HG03159 (cell line): ENCODE measurements around the gene ABT1.
"Not testable (repeated sequence)": the region's sequence is repeated elsewhere in the genome, so short reads cannot be mapped to it uniquely, and the experiment has no call there.

Experiments
- ATAC-seq: cut with Tn5 transposase; IDR thresholded peaks from one replicate; pipeline ENCODE4 v1.9.1; 2021; ENCODE audit warnings: mild to moderate bottlenecking, moderate library complexity; ENCODE audit not compliant: unreplicated experiment

The ABT1 gene

DNA sequence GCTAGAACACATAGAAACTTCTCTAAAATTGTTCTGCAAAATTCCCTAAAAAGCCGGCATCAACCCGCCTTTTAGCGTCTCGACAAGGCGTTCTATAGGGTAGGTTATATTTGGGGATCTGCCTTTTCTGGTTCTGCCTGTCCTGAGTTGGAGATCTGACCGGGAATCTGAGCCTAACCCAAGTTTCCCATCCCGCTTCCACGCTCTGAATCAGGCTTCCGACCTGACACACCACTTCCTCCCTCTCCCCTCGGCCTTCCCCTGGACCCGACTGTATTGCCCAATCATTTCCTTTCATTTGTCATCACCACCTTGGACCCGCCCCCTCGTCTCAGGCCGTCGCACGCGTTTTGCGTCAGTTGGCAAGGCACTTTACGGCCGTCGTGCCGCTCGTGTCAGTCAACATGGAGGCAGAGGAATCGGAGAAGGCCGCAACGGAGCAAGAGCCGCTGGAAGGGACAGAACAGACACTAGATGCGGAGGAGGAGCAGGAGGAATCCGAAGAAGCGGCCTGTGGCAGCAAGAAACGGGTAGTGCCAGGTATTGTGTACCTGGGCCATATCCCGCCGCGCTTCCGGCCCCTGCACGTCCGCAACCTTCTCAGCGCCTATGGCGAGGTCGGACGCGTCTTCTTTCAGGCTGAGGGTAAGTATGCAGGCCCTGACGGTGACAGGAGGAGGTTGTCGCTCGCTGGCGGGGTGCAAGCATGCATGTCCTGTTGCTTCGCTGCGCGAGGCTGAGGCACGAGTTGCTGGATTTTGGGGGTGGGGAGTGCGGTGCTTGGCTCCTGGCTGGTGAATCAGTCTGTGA lies at the start of gene ABT1:
ABT1 (plus strand) TSS at position 375 of the 810 bp plus-strand sequence; CDS start at position 405, 30 bp downstream.
- ATAC-seq: peak; percentile 79

DNA sequence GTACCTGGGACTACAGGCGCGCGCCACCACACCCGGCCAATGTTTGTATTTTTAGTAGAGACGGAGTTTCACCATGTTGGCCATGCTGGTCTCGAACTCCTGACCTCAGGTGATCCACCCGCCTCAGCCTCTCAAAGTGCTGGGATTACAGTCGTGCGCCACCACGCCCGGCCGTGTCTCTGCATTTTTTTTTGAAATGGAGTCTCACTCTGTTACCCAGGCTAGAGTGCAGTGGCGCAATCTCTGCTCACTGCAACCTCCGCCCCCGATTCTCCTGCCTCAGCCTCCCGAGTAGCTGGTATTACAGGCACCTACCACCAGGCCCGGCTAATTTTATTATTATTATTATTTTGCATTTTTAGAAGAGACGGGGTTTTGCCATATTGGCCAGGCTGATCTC lies 49.4 kb upstream of the ABT1 start:
- not testable (repeated sequence) for ATAC-seq

DNA sequence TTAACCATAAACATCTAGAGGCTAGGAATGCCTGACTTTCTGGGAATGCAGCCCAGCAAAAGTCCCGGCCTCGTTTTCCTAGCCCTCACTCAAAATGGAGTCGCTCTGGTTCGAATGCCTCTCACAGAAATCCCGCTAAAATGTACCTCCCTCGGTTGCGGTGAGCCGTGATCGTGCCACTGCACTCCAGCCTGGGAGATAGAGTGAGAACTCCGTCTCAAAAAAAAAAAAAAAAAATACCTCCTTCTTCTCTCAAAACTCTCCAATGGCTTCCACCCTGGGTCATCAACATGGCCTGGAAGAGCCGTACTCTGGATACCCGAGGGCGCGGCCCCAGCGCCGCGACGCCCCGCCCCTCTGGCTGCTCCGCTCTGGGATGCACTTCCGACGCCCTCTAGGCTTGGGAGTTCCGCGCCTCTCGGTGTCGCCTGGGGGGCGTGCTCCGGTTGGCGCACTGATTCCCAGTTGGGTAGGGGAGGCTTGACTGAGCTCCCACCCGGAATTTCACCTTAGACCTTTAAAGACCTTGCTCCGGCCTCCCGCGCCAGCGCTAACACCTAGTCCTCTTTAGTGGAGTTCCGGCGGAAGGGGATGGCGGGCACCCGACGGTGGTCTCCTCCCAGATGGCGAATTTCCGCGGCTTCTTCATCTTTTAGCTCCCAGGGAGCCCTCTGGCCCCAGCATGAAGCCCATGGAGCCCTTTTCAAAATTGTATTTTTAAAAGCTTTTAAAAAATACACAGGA lies 46.3 kb upstream of the ABT1 start:
- ATAC-seq: no peak

DNA sequence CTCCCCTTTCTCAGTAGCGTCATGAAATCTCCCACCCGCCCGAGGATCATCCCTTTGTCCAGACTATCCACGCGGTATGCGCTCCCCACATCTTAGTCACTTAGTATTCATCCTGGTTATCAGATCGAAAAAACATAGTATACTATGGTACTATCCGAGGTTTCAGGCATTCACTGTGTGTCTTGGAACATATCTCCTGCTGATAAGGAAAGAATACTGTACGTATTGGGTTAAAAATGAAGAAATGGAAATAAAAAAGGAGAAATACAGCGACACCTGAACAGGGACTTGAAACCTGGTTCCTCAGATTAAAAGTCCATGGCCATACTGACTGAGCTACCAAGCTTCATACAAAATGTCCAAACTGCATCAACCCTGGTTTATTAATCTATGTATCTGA lies 44.5 kb upstream of the ABT1 start:
- no peak for ATAC-seq

DNA sequence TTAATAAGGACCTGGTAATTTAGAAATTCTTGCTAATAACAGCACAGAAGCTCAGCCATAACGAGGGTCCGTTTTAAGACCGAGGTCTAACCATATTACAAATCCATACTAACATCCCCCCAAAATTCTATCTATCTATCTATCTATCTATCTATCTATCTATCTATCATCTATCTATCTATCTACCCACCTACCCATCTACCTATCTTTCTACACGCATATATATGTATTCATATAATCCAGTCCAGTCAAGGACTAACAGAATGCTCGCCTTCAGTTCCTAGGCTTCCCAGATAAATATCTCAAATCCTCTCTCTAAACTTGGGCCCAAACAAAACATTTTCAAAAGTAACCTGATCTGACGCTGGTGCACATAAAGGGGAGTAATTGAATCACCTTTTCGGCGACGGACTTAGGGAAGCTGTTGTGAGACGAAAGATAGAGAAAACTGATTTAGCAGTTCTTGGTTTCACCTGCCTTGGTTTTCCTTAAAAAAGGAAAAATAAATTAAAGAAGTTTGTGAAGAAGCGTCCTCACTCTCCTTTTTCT lies 44.0 kb upstream of the ABT1 start:
- no peak for ATAC-seq

DNA sequence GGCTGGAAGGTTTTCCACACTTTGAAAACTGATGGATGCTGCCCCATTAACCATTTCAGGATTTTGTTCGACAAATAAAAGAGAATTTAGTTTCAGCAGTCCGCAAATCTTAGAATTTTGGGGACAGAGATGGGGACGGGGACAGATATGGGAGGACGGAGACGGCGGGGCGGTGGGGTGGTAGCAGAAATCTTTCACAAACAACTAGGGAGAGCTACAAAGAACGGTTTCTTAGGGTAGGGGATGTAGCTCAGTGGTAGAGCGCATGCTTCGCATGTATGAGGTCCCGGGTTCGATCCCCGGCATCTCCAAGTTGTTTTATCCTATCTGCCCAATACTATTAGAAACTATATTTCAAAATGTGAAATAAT lies 43.5 kb upstream of the ABT1 start:
- peak; percentile 35 for ATAC-seq

DNA sequence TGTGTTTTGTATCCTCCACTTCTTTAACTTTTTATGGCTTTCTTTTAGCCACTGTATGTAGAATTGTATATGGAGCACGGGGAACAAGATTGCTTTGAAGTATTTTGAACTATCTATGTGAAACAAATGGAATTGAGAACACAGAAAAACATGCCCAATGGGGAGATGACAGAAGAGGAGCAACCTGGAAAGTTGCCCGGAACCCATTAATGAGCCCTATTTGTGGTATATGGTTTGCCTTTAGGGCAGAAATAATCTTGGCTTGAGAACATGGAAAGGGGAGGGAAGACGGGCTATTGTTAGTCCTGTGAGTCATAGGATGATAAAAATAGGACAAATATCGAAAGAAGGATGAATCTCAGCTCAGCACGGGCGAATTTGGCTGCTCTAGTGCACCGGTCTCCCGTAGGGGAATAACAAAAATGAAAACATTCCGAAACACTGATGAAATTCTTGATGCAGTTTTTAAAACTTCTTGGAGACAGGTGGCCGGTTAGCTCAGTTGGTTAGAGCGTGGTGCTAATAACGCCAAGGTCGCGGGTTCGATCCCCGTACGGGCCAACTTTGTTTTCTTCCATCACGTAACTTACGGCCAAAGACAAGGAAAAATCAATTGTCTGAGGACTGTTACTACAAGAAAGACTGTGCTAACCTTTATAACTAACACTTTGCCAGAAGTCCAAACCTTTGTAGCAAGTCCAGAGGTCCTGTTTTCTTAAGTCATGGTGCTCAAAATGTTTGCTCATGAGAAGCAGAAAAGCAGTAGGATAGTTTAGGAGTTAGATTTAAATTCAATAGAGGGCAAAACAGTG lies 42.9 kb upstream of the ABT1 start:
- ATAC-seq: peak; percentile 30

DNA sequence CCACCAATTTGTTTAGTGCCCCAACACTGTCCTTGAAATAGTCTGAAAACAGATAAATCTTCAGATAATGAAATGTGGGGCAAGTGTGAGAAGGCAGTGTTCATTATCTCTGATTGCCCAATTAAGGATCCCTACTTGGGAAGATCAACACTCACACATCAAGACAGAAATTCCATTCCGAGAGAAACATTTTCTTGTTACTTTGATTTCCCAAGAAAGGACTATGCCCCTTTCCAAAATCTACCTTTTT lies 42.4 kb upstream of the ABT1 start:
- ATAC-seq: no peak

DNA sequence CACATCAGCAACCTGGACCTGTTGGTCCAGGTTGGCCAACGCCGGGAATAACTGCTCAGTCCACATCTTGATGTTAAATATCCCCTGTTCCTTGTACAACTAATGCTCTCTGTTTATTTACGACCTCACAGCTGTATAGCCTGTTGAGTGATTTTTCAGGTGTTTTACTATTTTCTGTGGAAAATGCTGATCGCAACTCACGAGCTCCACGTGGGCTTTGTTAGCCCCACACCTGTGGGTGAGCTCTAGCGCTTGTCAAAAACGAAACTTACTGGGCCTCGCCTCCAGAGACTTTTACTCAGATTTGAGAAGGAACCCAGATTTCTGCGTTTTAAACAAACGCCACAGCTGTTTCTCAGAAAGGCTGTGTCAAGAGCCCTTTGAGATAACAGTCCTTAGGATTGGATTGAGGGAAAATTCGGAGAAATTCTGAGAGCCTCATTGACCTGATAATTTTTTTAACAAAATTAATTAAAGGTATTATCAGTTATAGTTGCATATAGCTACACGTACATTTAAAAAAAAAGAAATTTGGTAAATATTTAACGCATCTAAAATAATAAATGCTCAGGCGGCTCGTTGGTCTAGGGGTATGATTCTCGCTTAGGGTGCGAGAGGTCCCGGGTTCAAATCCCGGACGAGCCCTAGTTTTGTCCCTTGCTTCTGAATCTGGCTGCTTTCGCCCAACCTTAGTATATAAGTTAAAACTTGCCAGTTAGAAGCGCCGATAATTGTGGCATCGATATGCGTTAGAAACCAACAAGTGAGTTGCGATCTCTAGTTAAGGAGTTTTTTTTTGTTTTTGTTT lies 41.9 kb upstream of the ABT1 start:
- ATAC-seq: peak; percentile 41

DNA sequence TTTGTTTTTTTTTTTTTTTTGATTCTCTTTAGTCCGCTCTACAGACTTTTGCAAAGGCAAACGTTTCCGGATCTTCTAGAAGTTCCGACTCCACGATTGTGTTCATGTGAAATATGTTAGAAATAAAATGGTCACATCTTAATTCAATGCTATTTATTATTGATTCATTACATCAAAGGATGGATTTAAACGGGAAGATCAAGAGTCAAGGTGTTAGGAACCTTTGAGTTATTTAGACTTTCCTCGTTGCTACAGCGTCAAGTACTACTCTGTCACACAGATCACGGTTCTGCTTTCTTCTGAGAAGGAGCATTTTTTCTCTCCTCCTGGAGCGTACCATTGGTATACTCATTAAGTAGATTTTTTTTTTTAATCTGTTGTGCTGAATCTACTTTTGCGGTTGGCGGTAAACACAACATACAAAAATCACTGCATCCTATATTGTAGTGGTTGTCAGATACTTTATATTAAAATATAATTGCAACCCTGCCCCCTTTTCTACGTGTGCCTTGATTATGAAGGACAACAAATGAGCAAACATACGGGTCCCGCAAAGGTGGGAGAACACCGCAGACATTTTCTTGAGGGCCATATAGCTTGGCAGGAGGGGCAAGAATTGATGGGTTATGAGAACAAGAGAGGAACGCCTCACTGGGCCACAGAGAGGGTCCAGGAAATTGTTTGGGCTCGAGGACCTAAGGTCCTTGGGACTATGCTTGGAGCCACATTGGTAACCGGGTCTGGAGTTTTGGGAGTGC lies 41.1 kb upstream of the ABT1 start:
- no peak for ATAC-seq

DNA sequence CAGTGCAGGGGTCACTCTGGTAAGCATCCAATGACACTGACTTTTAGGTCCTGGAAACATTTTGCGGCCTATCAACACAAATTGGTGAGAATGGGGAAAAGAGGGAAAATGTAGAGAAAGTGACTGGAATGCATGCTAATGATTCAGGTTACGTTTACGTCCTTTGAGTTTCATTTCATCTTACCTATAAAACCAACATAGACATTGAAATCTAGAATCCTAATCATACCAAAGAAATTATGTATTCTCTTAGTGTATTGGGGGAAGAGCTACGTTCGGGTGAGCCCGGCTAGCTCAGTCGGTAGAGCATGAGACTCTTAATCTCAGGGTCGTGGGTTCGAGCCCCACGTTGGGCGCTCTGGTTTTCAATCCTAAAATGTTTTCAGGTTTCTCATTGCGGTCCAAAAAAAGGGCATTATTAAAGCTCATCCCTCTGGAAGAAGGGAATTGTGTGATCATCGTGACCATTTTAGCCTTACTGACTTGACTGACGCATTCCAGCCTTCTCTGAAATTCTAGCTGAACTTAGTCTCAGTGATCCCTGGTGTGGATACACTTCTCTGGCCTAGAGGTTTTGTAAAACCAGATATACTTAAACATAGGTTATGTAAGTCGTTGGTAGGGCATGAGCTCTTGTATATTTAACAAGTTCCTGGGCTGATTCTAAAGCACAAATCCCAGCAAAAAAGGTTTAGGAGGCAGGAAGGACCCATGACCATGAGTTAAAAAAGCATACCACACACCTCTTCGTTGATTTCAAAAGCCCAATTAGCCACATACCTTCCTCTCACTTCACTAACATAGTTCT lies 40.3 kb upstream of the ABT1 start:
- ATAC-seq: no peak

DNA sequence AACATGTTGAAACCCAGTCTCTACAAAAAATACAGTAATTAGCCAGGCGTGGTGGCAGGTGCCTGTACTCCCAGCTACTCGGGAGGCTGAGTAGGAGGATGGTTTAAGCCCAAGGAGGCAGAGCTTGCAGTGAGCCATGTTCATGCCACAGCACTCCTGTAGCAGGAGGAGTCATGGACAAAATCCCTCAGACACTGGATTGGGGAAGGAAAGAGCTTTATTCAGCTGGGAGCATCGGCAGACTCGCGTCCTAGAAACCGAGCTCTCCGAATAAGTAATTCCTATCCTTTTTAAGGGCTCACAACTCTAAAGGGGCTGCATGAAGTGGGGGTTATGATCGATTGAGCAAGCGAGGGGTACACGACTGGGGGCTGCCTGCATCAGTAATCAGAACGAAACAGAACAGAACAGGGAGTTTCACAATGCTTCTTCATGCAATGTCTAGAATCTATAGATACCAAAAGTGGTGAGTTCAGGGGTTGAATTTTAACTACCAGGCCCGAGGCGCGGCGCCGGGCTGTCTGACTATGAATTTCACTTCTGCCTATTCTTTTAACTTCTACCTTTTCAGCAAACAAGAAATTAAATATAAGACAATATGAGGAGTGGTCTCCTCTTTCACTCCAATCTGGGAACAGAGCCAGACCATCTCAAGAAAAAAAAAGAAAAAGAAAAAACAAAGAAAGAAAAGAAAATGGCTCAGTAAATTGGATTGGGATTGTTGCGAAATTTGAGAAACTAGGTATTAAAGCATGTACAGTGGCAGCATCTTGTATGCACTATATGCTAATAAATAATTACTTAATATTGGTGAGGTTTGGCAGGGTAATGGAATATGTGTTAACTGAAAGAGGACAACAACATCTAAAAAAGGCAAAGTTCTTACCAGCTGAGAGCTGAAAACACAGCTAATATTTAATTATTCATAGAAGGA lies 35.0 kb upstream of the ABT1 start:
- no peak for ATAC-seq

DNA sequence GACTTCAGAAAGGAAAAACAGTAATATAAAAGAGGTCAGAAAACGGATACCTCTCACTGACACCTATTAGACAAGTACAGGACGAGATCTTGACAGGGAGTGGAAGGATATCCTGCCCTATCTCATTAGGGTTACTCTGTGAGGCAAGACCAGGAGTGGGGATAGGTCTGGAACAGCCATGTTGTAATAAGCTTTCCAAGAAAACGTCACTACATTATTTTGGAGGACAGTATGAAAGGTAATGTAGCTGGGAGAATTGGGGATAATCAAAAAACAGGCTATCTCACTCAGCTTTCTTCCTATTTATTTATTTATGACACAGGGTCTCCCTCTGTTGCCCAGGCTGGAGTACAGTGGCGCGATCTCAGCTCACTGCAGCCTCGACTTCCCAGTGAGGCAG lies 33.3 kb upstream of the ABT1 start:
- ATAC-seq: no peak

DNA sequence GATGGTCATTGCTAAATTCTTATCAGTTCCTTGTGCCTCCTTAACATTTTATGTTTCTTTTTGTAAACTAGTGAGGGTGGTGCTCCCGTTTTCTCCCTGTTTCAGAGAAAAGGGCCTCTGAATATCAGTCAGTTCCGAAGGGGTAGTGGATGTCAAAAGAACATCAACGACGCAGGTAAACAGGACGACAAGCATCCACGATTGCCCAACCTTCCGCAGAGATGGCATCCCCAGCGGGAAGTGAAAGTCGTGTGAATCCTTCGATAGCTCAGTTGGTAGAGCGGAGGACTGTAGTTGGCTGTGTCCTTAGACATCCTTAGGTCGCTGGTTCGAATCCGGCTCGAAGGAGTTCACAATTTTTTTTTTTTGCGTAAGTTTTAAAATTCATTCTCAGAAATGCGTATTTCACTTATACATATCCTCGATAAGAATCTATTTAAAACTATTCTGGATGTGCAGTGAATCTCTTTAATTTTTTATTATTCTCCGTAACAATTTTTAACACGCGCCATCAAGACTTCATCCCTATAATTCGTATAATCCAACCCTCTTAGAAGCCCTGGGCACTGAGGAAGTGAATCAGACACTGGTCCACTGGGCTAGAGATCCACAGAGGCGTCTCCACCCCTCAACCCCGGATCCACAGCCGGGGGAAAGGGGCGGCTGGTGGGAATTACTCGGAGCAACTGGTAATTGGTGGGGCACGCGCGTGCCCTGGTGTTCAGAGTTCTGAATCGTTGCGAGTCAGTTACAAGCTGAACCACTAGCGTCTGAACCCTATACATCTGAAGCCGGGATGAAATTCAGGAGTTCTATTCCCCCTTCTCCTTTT lies 27.9 kb upstream of the ABT1 start:
- ATAC-seq: peak; percentile 71

DNA sequence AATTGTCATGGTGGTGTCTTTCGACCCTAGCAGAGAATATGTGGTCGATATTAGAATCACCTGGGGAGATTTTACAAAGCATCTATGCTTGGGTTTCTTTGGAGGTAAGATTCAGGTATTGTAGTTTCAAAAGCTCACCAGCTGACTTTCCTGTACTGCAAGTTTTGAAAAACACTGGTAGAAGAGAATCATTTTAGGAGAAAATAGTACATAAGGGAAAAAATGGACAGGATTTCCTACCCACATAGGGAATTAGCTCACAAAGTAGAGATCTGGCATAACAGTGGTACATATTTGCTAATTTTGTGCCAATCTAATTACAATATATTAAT lies 27.4 kb upstream of the ABT1 start:
- no peak for ATAC-seq

DNA sequence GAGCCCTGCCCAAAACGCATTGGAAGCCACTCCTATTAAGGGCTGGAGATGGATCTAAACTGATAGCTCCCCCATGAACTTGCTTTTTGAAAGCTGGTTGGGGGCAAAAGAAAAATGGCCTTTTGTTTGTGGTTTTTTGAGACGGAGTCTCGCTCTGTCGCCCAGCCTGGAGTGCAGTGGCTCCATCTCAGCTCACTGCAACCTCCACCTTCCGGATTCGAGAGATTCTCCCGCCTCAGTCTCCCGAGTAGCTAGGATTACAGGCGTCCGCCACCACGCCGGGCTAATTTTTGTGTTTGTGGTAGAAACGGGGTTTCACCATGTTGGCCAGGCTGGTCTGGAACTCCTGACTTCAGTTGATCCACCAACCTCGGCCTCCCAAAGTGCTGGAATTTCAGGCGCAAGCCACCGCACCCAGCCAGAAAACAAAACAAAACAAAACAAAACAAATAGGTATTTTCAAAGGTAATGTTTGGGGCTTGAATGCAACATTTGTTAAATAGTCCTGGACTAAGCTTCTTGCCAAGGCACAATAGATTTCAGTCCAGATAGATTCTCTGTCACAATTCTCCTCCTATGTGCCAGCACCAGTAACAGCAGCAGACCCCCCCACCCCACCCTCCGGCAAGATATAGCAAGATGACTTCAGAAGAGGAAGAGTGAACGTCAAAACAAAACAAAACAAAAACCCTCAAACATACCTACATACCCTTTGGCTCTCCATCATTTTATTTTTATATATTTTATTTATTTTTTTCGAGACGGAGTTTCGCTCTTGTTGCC lies 26.5 kb upstream of the ABT1 start:
- no peak for ATAC-seq
